ENCODE results near the gene KCTD21.

The KCTD21 gene

GRCh38 chr11:78220218-78221157 lies 32.1 kb upstream of the KCTD21 start:
- Histone ChIP-seq H3K4me3 (ENCODE audit: low read depth, low read length) (no peak overlapping the region), H3K36me3 (replicated peaks) (peaks cover 59% of the 10 kb centered on the region), H3K27ac (no peak overlapping the region), H3K27me3 (replicated peaks) (no peaks in the 10 kb centered on the region)
- in situ Hi-C loops (cut with HindIII; ENCODE audit: low pct_ligation_motif_present, low sequenced_read_pairs), result no loop called here
- no peak for DNase-seq
- no peak for TF ChIP-seq CTCF (IDR thresholded peaks at IDR 0.05; ENCODE audit: low read depth, low read length, missing control alignments)

DNA sequence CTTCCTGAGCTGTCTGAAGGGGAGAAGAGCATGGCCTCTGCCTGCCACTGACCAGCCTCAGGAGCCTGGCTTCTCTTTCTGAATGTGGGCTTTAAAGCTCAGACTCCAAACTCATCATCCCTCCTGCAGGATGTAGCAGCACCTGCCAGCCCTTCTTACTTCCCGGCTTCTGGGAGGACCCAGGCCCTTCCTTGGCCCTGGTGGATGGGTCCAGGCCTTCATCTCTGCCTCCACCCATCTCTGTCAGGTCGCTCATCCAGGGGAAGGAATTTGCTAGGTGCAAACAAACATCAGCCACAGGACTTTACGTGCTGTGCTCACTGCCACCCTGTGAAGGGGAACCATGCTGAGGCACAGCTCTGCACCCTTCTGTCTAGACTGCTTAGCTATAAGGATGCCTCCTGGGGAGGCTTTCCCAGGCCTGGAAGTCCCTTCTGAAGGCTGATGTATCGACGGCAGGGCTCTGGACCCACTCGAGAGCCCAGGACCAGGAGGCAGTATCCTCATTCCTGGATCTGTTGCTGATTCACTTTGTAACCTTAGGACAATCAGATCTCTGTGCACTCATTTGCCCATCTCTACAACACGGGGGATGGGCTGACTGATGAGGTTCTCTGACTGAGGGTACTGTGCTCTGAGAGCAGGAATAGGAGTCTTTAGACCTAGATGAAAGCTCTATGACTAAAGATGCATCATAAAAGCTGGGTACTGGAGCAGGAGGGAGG lies 31.2 kb upstream of the KCTD21 start:
- TF ChIP-seq CTCF (IDR thresholded peaks at IDR 0.05; ENCODE audit: low read depth, low read length, missing control alignments), result no peak
- H3K27me3 ChIP-seq (replicated peaks), result no peaks in the 10 kb centered on the region
- H3K36me3 ChIP-seq (replicated peaks), result peaks cover 58% of the 10 kb centered on the region
- H3K4me3 ChIP-seq (ENCODE audit: low read depth, low read length), result no peak overlapping the region
- in situ Hi-C loops (cut with HindIII; ENCODE audit: low pct_ligation_motif_present, low sequenced_read_pairs), result no loop called here
- no peak overlapping the region for H3K27ac ChIP-seq
- no peak for DNase-seq

GRCh38 chr11:78218707-78219492 lies 30.5 kb upstream of the KCTD21 start:
- Histone ChIP-seq H3K27ac (no peak overlapping the region), H3K4me3 (ENCODE audit: low read depth, low read length) (no peak overlapping the region), H3K36me3 (replicated peaks) (peaks cover 59% of the 10 kb centered on the region), H3K27me3 (replicated peaks) (no peaks in the 10 kb centered on the region)
- in situ Hi-C loops (cut with HindIII; ENCODE audit: low pct_ligation_motif_present, low sequenced_read_pairs), result no loop called here
- DNase-seq, result no peak
- TF ChIP-seq CTCF (IDR thresholded peaks at IDR 0.05; ENCODE audit: low read depth, low read length, missing control alignments), result no peak

DNA sequence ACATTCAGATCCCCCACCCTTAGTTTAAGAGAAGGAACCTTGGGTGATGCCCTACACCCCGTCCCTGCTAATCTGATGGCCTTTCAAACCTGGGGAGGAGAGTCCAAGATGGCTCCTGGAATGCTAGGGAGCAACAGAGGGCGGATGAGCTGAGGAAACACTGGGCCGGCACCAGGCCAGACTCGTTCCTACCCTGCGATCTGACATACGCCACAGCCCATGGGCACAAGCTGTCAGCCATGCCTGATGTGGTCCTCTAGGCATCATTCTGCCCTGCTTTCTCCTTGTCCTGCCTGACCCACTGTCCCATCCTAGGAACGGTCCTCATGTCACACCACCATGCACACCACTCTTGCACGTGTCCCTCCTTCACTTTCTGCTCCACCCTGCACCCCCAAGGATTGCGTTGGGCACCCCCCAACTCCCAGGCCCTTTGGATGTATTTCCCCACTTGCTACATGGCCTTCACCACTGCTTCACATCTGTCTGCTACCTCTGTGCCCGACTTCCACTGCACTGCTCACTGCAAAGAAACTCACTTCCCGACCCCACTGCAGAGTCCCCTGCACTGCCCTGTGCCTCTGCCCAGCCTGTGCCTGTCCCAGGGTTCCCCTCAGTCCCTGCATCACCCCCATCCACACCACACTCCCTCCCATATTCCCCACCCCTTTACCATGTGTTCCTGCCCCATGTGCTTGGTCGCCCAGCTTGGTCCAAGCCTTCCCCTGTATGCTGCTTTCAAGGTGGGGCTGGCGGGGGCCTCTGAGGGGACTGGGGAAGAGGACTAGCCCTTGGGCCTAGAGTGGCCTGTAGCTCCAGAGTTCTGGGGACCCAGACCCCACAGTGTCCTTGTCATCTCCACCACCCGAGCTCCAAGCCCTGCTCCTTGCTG lies 29.5 kb upstream of the KCTD21 start:
- no peak overlapping the region for H3K27ac ChIP-seq
- TF ChIP-seq CTCF (IDR thresholded peaks at IDR 0.05; ENCODE audit: low read depth, low read length, missing control alignments), result no peak
- no peaks in the 10 kb centered on the region for H3K27me3 ChIP-seq (replicated peaks)
- peaks cover 64% of the 10 kb centered on the region for H3K36me3 ChIP-seq (replicated peaks)
- in situ Hi-C loops (cut with HindIII; ENCODE audit: low pct_ligation_motif_present, low sequenced_read_pairs), result no loop called here
- no peak overlapping the region for H3K4me3 ChIP-seq (ENCODE audit: low read depth, low read length)
- no peak for DNase-seq
